AG09309 (cell line): ENCODE data around the gene CUBN.
A peak's percentile ranks its signal among the peaks of the same experiment; 100 is the strongest.
"Not testable (repeated sequence)": the region's sequence is repeated elsewhere in the genome, so short reads cannot be mapped to it uniquely, and the experiment has no call there.

ENCODE experiments used
- DNase-seq: peaks from one replicate; pipeline ENCODE4 v3.0.0-alpha.2; 2010; ENCODE audit warnings: low read depth
- H3K4me3 ChIP-seq: 2 replicates; pipeline ENCODE4 v1.5.1; 2011; ENCODE audit warnings: mild to moderate bottlenecking, low read depth, low read length, moderate library complexity; ENCODE audit not compliant: control insufficient read depth
- TF ChIP-seq, protein P1 (sequence below): IDR thresholded peaks from 2 replicates; pipeline ENCODE4 v1.5.1; 2011; ENCODE audit warnings: mild to moderate bottlenecking, low read depth, low read length, inconsistent platforms; ENCODE audit not compliant: insufficient read depth, control insufficient read depth; ENCODE audit errors: missing control alignments

The CUBN gene

GRCh38 chr10:16843252-16843870 lies 286.2 kb downstream of the CUBN start:
- no peak overlapping the region for H3K4me3 ChIP-seq
- peak; percentile 76 for DNase-seq
- TF ChIP-seq, protein P1, sequence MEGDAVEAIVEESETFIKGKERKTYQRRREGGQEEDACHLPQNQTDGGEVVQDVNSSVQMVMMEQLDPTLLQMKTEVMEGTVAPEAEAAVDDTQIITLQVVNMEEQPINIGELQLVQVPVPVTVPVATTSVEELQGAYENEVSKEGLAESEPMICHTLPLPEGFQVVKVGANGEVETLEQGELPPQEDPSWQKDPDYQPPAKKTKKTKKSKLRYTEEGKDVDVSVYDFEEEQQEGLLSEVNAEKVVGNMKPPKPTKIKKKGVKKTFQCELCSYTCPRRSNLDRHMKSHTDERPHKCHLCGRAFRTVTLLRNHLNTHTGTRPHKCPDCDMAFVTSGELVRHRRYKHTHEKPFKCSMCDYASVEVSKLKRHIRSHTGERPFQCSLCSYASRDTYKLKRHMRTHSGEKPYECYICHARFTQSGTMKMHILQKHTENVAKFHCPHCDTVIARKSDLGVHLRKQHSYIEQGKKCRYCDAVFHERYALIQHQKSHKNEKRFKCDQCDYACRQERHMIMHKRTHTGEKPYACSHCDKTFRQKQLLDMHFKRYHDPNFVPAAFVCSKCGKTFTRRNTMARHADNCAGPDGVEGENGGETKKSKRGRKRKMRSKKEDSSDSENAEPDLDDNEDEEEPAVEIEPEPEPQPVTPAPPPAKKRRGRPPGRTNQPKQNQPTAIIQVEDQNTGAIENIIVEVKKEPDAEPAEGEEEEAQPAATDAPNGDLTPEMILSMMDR, result no peak

DNA sequence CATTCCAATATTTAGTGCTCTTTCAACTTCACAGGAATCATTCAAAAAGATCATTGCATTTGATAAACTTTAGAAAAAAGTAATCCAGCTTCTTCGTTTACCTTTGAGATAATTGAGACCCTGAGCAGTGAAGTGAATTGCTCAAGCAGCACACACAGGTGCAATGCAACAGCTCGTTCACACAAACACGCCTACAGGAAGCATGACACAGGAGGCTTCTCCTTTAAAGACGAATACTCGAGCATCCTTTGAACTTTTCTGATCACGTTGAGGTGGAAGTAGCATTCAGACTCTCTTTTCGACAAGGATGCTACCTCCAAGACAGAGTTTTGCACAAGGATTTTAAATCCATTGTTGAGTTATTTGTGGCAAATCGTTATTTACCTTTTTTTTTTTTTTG lies 294.4 kb downstream of the CUBN start:
- no peak for DNase-seq
- H3K4me3 ChIP-seq, result no peak overlapping the region
- TF ChIP-seq, protein P1, result no peak

- peak; percentile 92 for DNase-seq
- TF ChIP-seq, protein P1, result no peak
- no peak overlapping the region for H3K4me3 ChIP-seq
Measured at GRCh38 chr10:16832351-16833080, 297.1 kb downstream of the CUBN start.

DNA sequence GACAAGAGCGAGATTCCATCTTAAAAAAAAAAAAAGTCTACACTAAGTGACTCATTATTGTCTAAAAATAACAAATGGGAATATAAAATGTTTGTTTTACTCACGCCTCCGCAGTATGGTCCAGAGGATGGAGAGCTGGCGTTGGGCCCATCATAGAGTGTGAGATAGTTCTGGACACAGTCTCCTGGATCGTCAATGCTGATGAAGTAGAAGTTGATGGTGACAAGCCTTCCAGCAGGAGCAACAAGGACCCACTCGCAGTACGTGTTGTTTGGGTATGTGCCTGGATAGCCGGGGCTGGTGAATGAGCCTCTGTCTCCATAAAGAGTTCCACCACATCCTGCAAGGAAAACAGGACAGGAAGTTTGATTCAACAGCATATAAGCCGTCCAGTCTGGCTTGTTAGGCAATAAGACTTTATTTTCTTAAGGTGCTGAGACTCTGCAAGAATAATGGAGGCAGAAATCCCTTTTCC lies 300.9 kb downstream of the CUBN start:
- TF ChIP-seq, protein P1, result no peak
- DNase-seq, result peak; percentile 55
- H3K4me3 ChIP-seq, result peak overlapping the region; percentile 10

GRCh38 chr10:16828114-16828568 lies 301.5 kb downstream of the CUBN start:
- H3K4me3 ChIP-seq, result peak overlapping the region; percentile 29
- peak; percentile 67 for DNase-seq
- TF ChIP-seq, protein P1, result peak; percentile 48

DNA sequence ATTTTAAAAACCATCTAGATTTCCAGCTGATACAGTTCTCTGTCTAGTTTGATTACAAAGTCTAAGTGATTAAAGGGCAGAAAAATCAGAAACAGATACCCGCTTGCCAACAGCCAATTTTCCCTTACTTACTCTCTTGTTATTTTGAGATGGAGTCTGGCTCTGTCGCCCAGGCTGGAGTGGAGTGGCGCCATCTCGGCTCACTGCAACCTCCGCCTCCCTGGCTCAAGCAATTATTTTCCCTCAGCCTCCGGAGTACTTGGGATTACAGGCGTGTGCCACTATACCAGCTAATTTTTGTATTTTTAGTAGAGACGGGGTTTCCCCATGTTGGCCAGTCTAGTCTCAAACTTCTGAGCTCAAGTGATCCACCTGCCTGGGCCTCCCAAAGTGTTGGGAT lies 302.1 kb downstream of the CUBN start:
- DNase-seq, result not testable (repeated sequence)
- H3K4me3 ChIP-seq, result peak overlapping the region; percentile 29

- TF ChIP-seq, protein P1, result no peak
- no peak for DNase-seq
- no peak overlapping the region for H3K4me3 ChIP-seq
Measured at GRCh38 chr10:16822726-16823360, 306.8 kb downstream of the CUBN start.
